ENCODE measurements around the gene MMP15.

DNA sequence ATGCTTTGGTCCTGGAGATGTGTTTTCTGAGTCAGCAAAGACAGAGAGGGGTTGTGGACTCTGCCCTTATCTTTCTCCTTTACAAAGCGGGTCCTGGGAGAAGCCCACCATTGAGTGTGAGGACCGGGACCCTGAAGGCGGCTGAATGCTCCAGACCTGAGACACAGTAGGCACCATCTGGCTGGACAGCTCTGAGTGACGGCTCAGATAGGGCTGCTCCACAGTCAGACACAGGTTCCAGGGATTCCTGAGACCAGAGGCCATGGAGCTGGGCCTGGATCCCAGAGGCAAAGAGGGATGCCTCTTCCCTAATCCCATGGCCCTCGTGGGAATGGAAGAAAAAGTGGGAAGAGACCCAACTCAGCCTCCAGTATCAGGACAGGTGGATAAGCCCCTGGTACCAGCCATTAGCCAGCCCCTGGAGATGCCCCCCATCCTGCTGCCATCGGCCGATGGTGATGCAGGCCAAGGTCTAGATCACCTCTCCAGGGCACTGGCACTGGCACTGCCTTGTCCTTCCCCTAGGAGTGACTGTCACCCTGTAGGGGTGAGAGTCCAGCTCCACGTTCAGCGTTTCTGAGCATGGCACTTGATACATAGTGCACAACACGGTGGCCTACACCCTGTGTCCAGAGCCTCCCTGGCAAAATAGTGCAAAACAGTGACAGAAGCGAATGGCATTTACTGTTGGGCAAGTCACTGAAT lies 4.7 kb downstream of the MMP15 start:
- TF ChIP-seq, protein P1, sequence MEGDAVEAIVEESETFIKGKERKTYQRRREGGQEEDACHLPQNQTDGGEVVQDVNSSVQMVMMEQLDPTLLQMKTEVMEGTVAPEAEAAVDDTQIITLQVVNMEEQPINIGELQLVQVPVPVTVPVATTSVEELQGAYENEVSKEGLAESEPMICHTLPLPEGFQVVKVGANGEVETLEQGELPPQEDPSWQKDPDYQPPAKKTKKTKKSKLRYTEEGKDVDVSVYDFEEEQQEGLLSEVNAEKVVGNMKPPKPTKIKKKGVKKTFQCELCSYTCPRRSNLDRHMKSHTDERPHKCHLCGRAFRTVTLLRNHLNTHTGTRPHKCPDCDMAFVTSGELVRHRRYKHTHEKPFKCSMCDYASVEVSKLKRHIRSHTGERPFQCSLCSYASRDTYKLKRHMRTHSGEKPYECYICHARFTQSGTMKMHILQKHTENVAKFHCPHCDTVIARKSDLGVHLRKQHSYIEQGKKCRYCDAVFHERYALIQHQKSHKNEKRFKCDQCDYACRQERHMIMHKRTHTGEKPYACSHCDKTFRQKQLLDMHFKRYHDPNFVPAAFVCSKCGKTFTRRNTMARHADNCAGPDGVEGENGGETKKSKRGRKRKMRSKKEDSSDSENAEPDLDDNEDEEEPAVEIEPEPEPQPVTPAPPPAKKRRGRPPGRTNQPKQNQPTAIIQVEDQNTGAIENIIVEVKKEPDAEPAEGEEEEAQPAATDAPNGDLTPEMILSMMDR (IDR thresholded peaks at IDR 0.05) = no peak
- TF ChIP-seq NFE2L1 (CRISPR knock-in tag; IDR thresholded peaks at IDR 0.05) (no peak), SP1 (CRISPR knock-in tag; conservative IDR thresholded peaks at IDR 0.05) (no peak), CREB1 (CRISPR knock-in tag; IDR thresholded peaks at IDR 0.05) (no peak)
